GM12865 (cell line): ENCODE measurements around the gene PTPRN2.

Experiments used
- DNase-seq: peaks from one replicate; pipeline ENCODE4 v3.0.0; 2010; ENCODE audit warnings: low read depth
- H3K4me3 ChIP-seq: 2 replicates; pipeline ENCODE4 v1.5.1; 2011; ENCODE audit warnings: mild to moderate bottlenecking, low read depth, low read length, control low read depth
- CTCF ChIP-seq: IDR thresholded peaks from 2 replicates; pipeline ENCODE4 v1.5.1; 2011; ENCODE audit warnings: low read length, control low read depth, low read depth, inconsistent platforms; ENCODE audit not compliant: insufficient read depth; ENCODE audit errors: missing control alignments

PTPRN2 gene

GRCh38 chr7:158083526-158084310 is 503.9 kb downstream of the PTPRN2 start:
- no peak for TF ChIP-seq CTCF
- no peak overlapping the region for H3K4me3 ChIP-seq
- DNase-seq = no peak

- no peak for TF ChIP-seq CTCF
- no peak for DNase-seq
- no peak overlapping the region for H3K4me3 ChIP-seq
These were observed 504.9 kb downstream of the PTPRN2 start for GRCh38 chr7:158082761-158083160.

GRCh38 chr7:158080899-158081445 is 506.7 kb downstream of the PTPRN2 start:
- TF ChIP-seq CTCF = no peak
- no peak overlapping the region for H3K4me3 ChIP-seq
- DNase-seq = no peak

DNA sequence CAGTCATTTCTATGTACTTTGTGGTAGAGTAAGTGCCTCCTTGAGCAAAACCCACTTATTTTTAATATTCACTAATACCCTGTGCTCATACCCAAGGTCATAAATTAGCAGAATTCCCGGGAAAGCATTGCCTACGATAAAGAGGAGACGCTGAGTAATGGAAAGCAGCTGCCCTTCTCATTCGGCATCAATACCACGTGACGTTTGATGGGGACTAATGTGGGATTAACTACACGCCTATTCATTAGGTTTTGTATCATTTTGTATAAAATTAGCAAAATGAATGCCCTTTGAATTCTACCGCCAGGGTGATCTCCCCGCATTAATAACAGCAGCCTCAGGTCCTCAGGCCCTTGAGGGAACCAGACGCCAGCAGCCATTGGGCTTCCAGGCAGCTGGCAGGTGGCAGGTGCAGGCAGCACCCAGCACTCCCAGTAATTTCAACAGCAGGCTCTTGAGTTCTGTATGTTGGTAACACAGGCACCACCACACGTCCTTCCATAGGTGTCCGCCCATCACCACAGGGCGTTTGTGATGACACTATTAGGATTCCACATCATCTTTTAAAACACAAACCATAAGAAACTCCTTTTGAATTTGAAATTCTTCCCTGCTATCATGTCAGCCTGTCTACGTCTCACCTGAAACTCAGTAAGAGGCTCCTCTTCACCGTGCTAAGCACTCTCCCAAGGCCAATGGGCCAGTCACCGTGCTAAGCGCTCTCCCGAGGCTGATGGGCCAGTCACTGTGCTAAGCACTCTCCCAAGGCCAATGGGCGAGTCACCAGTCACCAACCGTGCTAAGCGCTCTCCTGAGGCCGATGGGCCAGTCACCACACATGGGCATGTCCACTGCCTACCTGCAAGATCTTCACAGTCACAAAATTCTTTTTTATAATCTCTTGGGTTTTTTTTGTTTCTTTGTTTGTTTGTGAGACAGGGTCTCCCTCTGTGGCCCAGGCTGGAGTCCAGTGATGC is 509.4 kb downstream of the PTPRN2 start:
- H3K4me3 ChIP-seq = no peak overlapping the region
- no peak for TF ChIP-seq CTCF
- no peak for DNase-seq

DNA sequence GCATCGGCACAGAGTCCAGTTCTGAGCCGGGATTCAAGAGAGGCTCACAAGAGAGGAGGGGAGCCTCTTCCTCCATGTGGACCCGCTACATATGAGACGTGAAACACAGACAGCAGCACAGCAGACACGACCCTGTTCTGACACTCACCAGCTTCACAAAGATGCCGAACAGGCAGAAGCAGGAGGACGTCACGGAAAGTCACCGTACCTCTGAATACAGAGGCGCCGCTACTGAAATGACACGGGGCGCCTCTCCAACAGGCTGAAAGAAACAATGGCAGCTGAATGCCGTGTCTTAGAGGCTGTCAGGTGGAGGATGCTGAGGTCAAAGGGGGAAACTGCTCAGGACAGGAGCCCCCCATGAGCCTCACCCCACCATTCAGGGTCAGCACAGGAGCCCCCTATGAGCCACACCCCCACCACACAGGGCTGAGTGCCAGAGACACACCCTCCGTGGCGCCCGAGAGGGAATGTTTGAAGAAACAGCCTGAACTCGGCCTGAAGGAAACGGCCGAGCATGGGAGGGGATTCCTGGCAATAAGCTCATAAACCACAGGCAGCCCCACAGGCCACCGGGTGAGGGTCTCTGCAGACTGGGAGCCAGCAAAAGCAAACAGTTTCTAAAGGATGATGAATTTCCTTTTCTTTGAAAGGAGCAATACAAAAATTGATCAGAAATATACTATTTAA is 510.3 kb downstream of the PTPRN2 start:
- TF ChIP-seq CTCF = no peak
- no peak overlapping the region for H3K4me3 ChIP-seq
- DNase-seq = no peak

GRCh38 chr7:158076656-158077055 is 511.0 kb downstream of the PTPRN2 start:
- TF ChIP-seq CTCF = no peak
- DNase-seq = no peak
- no peak overlapping the region for H3K4me3 ChIP-seq
